NT2/D1 (cell line): ENCODE results near the gene MRPL36.

Experiments
- YY1 ChIP-seq: IDR thresholded peaks from 2 replicates; pipeline ENCODE4 v1.6.1; 2011; ENCODE audit not compliant: insufficient read length, insufficient read depth
- ZNF274 ChIP-seq: IDR thresholded peaks from 2 replicates; pipeline ENCODE4 v1.6.1; 2011; ENCODE audit warnings: mild to moderate bottlenecking, low read depth, low read length

DNA sequence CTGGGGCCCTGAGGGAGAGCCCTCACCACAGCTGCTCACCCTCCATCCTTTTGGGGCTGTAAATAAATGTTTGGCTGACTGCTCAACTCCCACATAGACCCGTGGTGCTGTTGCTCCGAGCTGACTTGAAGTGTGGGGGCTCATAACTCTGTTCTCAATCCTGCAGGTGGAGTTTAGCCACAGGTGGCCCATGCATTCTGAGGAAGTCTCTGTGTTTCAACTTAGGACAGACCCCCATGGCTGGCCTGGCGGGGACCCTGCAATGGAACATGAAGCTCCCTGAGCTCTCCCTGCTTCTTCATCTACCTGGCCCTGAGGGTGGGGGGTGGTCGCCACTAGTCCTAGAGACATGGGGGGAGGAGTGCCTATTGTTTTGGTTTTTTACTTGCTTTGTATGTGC, 21.3 kb upstream of the MRPL36 start:
- TF ChIP-seq ZNF274, result no peak
- TF ChIP-seq YY1, result no peak
